ENCODE measurements around the gene NME9.

The NME9 gene

DNA sequence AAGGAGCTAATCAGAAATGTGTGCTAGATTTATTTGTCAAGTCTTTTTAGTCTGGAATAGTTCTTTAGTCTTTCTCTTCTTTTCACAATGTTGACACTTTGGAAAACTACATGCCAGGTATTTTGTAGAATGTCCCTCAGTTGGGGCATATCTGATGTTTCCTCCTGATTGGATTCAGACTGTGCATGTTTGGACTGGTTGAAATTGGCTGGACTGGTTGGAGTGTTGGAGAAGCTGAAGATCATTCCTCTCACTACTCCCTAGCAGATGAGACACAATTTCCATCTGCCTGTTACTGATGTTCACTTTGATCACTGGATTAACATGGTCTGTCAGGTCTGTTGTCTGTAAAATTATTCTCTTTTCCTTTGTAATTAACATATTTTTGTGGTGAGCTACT is 3.7 kb downstream of the NME9 start:
- no peak overlapping the region for H3K4me3 ChIP-seq (ENCODE audit: low read depth, low read length)
- no peak overlapping the region for H3K27ac ChIP-seq (ENCODE audit: extremely low read depth, low read depth, low read length)
- ChIA-PET CTCF (interaction anchor here (0.6 to 1.2 kb wide), 3 partner anchors 100 to 213 kb away, joined by 3 read pairs; no protein-coding TSS in a partner anchor), POLR2A (no interaction called here)
- H3K9me3 ChIP-seq (ENCODE audit: control insufficient read depth, insufficient read depth, low read depth, low read length) = no peaks in the 10 kb centered on the region
- H3K36me3 ChIP-seq (ENCODE audit: control insufficient read depth in 2 of 2, insufficient read depth in 1 of 2, low read length in 2 of 2) = no peaks in the 10 kb centered on the region
- TF ChIP-seq, protein P1, sequence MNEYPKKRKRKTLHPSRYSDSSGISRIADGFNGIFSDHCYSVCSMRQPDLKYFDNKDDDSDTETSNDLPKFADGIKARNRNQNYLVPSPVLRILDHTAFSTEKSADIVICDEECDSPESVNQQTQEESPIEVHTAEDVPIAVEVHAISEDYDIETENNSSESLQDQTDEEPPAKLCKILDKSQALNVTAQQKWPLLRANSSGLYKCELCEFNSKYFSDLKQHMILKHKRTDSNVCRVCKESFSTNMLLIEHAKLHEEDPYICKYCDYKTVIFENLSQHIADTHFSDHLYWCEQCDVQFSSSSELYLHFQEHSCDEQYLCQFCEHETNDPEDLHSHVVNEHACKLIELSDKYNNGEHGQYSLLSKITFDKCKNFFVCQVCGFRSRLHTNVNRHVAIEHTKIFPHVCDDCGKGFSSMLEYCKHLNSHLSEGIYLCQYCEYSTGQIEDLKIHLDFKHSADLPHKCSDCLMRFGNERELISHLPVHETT (tag by site-specific recombination; IDR thresholded peaks at IDR 0.05) = no peak
- TF ChIP-seq ZNF416 (tag by site-specific recombination; IDR thresholded peaks at IDR 0.05) (no peak), ZFHX2 (tag by site-specific recombination; conservative IDR thresholded peaks at IDR 0.05) (no peak), ZNF510 (tag by site-specific recombination; IDR thresholded peaks at IDR 0.05; ENCODE audit: insufficient replicate concordance) (no peak), ZNF558 (tag by site-specific recombination; IDR thresholded peaks at IDR 0.05) (no peak), ZNF26 (tag by site-specific recombination; IDR thresholded peaks at IDR 0.05) (no peak), ZBTB7A (tag by site-specific recombination; IDR thresholded peaks at IDR 0.05; ENCODE audit: low read depth) (no peak), HOXD13 (CRISPR knock-in tag; IDR thresholded peaks at IDR 0.05; ENCODE audit: borderline replicate concordance) (no peak)
- no peaks in the 10 kb centered on the region for H3K4me1 ChIP-seq (ENCODE audit: control insufficient read depth, insufficient read depth, low read length)

DNA sequence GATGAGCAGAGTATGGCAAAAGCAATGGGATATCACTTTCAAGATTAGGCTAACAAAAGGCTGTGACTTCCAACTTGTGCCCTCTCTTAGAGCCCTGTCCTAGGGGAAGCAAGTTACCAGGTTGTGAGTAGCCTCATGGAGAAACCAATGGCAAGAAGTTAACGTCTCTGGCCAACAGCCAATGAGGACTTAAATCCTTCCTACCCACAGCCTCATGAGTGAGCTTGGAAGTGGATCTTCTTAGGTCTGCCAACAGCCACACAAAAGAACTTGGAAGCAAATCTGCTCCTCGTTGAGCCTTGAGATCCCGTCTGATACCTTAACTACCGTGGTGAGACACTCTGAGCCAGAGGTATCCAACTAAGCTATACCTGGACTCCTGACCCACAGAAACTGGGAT is 5.7 kb downstream of the NME9 start:
- POLR2A ChIA-PET = no interaction called here
- Histone ChIP-seq H3K4me3 (ENCODE audit: low read depth, low read length) (no peak overlapping the region), H3K9me3 (ENCODE audit: control insufficient read depth, insufficient read depth, low read depth, low read length) (no peaks in the 10 kb centered on the region), H3K27ac (ENCODE audit: extremely low read depth, low read depth, low read length) (no peak overlapping the region), H3K36me3 (ENCODE audit: control insufficient read depth in 2 of 2, insufficient read depth in 1 of 2, low read length in 2 of 2) (no peaks in the 10 kb centered on the region), H3K4me1 (ENCODE audit: control insufficient read depth, insufficient read depth, low read length) (no peaks in the 10 kb centered on the region)
- TF ChIP-seq KLF1 (tag by site-specific recombination; IDR thresholded peaks at IDR 0.05) (no peak), YY1 (tag by site-specific recombination; IDR thresholded peaks at IDR 0.05) (no peak), AEBP2 (tag by site-specific recombination; IDR thresholded peaks at IDR 0.05; ENCODE audit: borderline replicate concordance) (no peak), ZNF658 (tag by site-specific recombination; IDR thresholded peaks at IDR 0.05) (no peak), TRIM28 (IDR thresholded peaks at IDR 0.05; ENCODE audit: borderline replicate concordance, low read length) (no peak), HOXC10 (CRISPR knock-in tag; IDR thresholded peaks at IDR 0.05) (no peak), ZBTB21 (tag by site-specific recombination; IDR thresholded peaks at IDR 0.05) (no peak), YY2 (tag by site-specific recombination; IDR thresholded peaks at IDR 0.05) (no peak), ZNF529 (tag by site-specific recombination; IDR thresholded peaks at IDR 0.05; ENCODE audit: insufficient replicate concordance) (no peak), ZNF426 (tag by site-specific recombination; IDR thresholded peaks at IDR 0.05) (no peak), ZNF350 (tag by site-specific recombination; IDR thresholded peaks at IDR 0.05) (no peak), ZNF513 (tag by site-specific recombination; IDR thresholded peaks at IDR 0.05) (no peak), ZNF549 (tag by site-specific recombination; IDR thresholded peaks at IDR 0.05) (no peak), ZNF112 (tag by site-specific recombination; IDR thresholded peaks at IDR 0.05) (no peak), ZNF324 (tag by site-specific recombination; IDR thresholded peaks at IDR 0.05) (no peak)
- CTCF ChIA-PET = no interaction called here
